Measurements from ENCODE around the gene LEF1.
A peak's percentile ranks its signal among the peaks of the same experiment; 100 is the strongest.

The LEF1 gene

GRCh38 chr4:108107729-108108382 is 60.9 kb downstream of the LEF1 start:
- DNase-seq: no peak

- no peak for DNase-seq
Observed at GRCh38 chr4:108107101-108107500, 61.6 kb downstream of the LEF1 start.

GRCh38 chr4:108106186-108106585 is 62.5 kb downstream of the LEF1 start:
- DNase-seq: no peak

- no peak for DNase-seq
Observed at GRCh38 chr4:108103099-108103862, 65.5 kb downstream of the LEF1 start.

GRCh38 chr4:108100827-108101226 is 67.9 kb downstream of the LEF1 start:
- DNase-seq: no peak

- no peak for DNase-seq
Observed at GRCh38 chr4:108099838-108100237, 68.9 kb downstream of the LEF1 start.

- DNase-seq: no peak
Observed at GRCh38 chr4:108097990-108098553, 70.7 kb downstream of the LEF1 start.

GRCh38 chr4:108094923-108095482 is 73.7 kb downstream of the LEF1 start:
- DNase-seq: no peak

GRCh38 chr4:108094131-108094530 is 74.6 kb downstream of the LEF1 start:
- no peak for DNase-seq

- no peak for DNase-seq
Observed at GRCh38 chr4:108092288-108092687, 76.4 kb downstream of the LEF1 start.

GRCh38 chr4:108087293-108087967 is 81.3 kb downstream of the LEF1 start:
- DNase-seq: no peak

- no peak for DNase-seq
Observed at GRCh38 chr4:108081256-108081655, 87.5 kb downstream of the LEF1 start.

GRCh38 chr4:108080747-108081146 is 88.0 kb downstream of the LEF1 start:
- peak; percentile 51 for DNase-seq

- DNase-seq: no peak
Observed at GRCh38 chr4:108078024-108078733, 90.6 kb downstream of the LEF1 start.

GRCh38 chr4:108072300-108072699 is 96.4 kb downstream of the LEF1 start:
- DNase-seq: peak; percentile 68

- no peak for DNase-seq
Observed at GRCh38 chr4:108070775-108071174, 98.0 kb downstream of the LEF1 start.

GRCh38 chr4:108068442-108068841 is 100.3 kb downstream of the LEF1 start:
- DNase-seq: no peak

- no peak for DNase-seq
Observed at GRCh38 chr4:108060686-108061321, 107.9 kb downstream of the LEF1 start.

GRCh38 chr4:108060164-108060563 is 108.6 kb downstream of the LEF1 start:
- DNase-seq: no peak

GRCh38 chr4:108058685-108059440 is 109.9 kb downstream of the LEF1 start:
- no peak for DNase-seq

- no peak for DNase-seq
Observed at GRCh38 chr4:108056418-108056817, 112.3 kb downstream of the LEF1 start.

Measured in activated CD8-positive, alpha-beta memory T cell treated with anti-CD3 and anti-CD28 coated beads, Interleukin-2, amount 50 U/mL, for 4 hours (primary cell).